HCT116 (cell line): ENCODE data around the gene SIPA1L3. TPM values are rescaled to one million over a fixed set of nuclear protein-coding genes. Genes with fewer than 3 reads are reported as not detected.

ENCODE experiments used
- ATAC-seq: fragments of 200-7000 bp; cut with Tn5 transposase; 2 replicates; pipeline ENCODE4 v1.9.1; 2020; ENCODE audit warnings: mild to moderate bottlenecking, moderate library complexity
- BruUV-seq: library from RNA; stranded (reverse); fragments of 400-500 nt; replicated peaks from 2 replicates; lab custom pipeline; 2021; lab: Mats Ljungman, UMichigan
- CTCF ChIA-PET: fragments of 300-600 bp; sonication (Branson Sonifier 250); formaldehyde crosslinking; loops from one replicate; lab custom pipeline; 2021; ENCODE audit warnings: antibody characterized with exemption; lab: Charles Lee
- POLR2A ChIA-PET: fragments of 300-600, 350-600 bp; sonication (Branson Sonifier 250); formaldehyde crosslinking; loops from one replicate; lab custom pipeline; 2021; ENCODE audit warnings: antibody characterized with exemption; lab: Charles Lee
- RAD21 ChIA-PET, 2 experiments: fragments of 300-600 bp; sonication (Branson Sonifier 250); formaldehyde crosslinking; loops; one replicate each; lab custom pipeline; 2023; ENCODE audit warnings: low total read pairs in 2 of 2; ENCODE audit not compliant: uncharacterized antibody in 2 of 2, unreplicated experiment in 2 of 2, low non-redundant PET in 1 of 2; lab: Charles Lee
- DNase-seq: peaks from one replicate; pipeline ENCODE4 v3.0.0-alpha.2; 2010; ENCODE audit warnings: low read depth, low spot score
- H2AFZ ChIP-seq: fragments of 200-600 bp; shearing (Covaris generic), sonication (generic); 2 replicates; pipeline ENCODE4 v1.6.1; 2017; ENCODE audit warnings: low read depth, mixed run types, mixed read lengths, antibody characterized with exemption, low read length; ENCODE audit not compliant: poor library complexity, severe bottlenecking
- H3K27ac ChIP-seq: 2 replicates; pipeline ENCODE4 v1.5.1; 2012; ENCODE audit warnings: low read depth, low read length
- H3K27me3 ChIP-seq: fragments of 200-600 bp; sonication (generic); 2 replicates; pipeline ENCODE4 v1.6.1; 2016; ENCODE audit warnings: mixed run types, low read length, mixed read lengths; ENCODE audit not compliant: insufficient read depth
- H3K36me3 ChIP-seq, 2 experiments: fragments of 200-500 bp in 1 of 2; fragments of 200-600 bp in 1 of 2; sonication (Bioruptor generic) in 1 of 2; sonication (generic) in 1 of 2; 2 replicates each; pipeline versions ENCODE4 v1.5.1 to v1.6.1; 2014 to 2016; ENCODE audit warnings: low read length in 2 of 2, inconsistent platforms in 1 of 2, mixed read lengths in 1 of 2, mixed run types in 1 of 2; ENCODE audit not compliant: insufficient read depth in 2 of 2, control insufficient read depth in 1 of 2
- H3K4me1 ChIP-seq, 2 experiments: fragments of 200-600 bp in 1 of 2; sonication (generic) in 1 of 2; 2 replicates each; pipeline versions ENCODE4 v1.5.1 to v1.6.1; 2012 to 2017; ENCODE audit warnings: low read length in 2 of 2, inconsistent platforms in 1 of 2, mild to moderate bottlenecking in 1 of 2, mixed read lengths in 1 of 2, mixed run types in 1 of 2, moderate library complexity in 1 of 2; ENCODE audit not compliant: insufficient read depth in 2 of 2, control insufficient read depth in 1 of 2
- H3K4me2 ChIP-seq: fragments of 200-600 bp; sonication (generic); 2 replicates; pipeline ENCODE4 v1.6.1; 2017; ENCODE audit warnings: mixed run types, low read length, mixed read lengths
- H3K4me3 ChIP-seq, 2 experiments: fragments of 200-600 bp in 1 of 2; sonication (generic) in 1 of 2; replicated peaks in 1 of 2; 2 replicates each; pipeline ENCODE4 v1.5.1; 2011 to 2016; ENCODE audit warnings: low read length in 2 of 2, control low read depth in 1 of 2, low read depth in 1 of 2, mild to moderate bottlenecking in 1 of 2, mixed read lengths in 1 of 2, mixed run types in 1 of 2
- H3K79me2 ChIP-seq: fragments of 200-600 bp; sonication (generic); 2 replicates; pipeline ENCODE4 v1.6.1; 2017; ENCODE audit warnings: mild to moderate bottlenecking, mixed run types, low read length, moderate library complexity, mixed read lengths; ENCODE audit not compliant: insufficient read depth
- H3K9ac ChIP-seq: fragments of 200-600 bp; sonication (generic); 2 replicates; pipeline ENCODE4 v1.6.1; 2016; ENCODE audit warnings: low read length, mixed read lengths
- H3K9me2 ChIP-seq: fragments of 200-600 bp; sonication (generic), shearing (Covaris generic); 2 replicates; pipeline ENCODE4 v1.6.1; 2017; ENCODE audit warnings: mixed run types, mild to moderate bottlenecking, moderate library complexity; ENCODE audit not compliant: insufficient read depth
- H3K9me3 ChIP-seq, 2 experiments: fragments of 200-500 bp in 1 of 2; fragments of 200-600 bp in 1 of 2; sonication (Bioruptor generic) in 1 of 2; sonication (generic) in 1 of 2; 2 replicates each; pipeline ENCODE4 v1.6.1; 2014 to 2017; ENCODE audit warnings: low read length in 2 of 2, mixed read lengths in 2 of 2, inconsistent platforms in 1 of 2, low read depth in 1 of 2, mild to moderate bottlenecking in 1 of 2, mixed run types in 1 of 2, moderate library complexity in 1 of 2; ENCODE audit not compliant: control insufficient read depth in 1 of 2, insufficient read depth in 1 of 2
- H4K20me1 ChIP-seq: fragments of 200-600 bp; sonication (generic), shearing (Covaris generic); 2 replicates; pipeline ENCODE4 v1.6.1; 2017; ENCODE audit warnings: mixed run types, mild to moderate bottlenecking, moderate library complexity; ENCODE audit not compliant: insufficient read depth
- CBX3 ChIP-seq: IDR thresholded peaks from 2 replicates; pipeline ENCODE4 v1.6.1; 2012; ENCODE audit warnings: low read depth
- CTCF ChIP-seq, 3 experiments: fragments of 200-600 bp in 1 of 3; sonication (generic) in 1 of 3; IDR thresholded peaks in 2 of 3; conservative IDR thresholded peaks in 1 of 3; 2 replicates each; pipeline ENCODE4 v1.5.1; 2012 to 2017; ENCODE audit warnings: low read depth in 2 of 3, low read length in 2 of 3, antibody characterized with exemption in 1 of 3, borderline replicate concordance in 1 of 3, control low read depth in 1 of 3, mild to moderate bottlenecking in 1 of 3, mixed read lengths in 1 of 3, mixed run types in 1 of 3, moderate library complexity in 1 of 3; ENCODE audit not compliant: insufficient read depth in 1 of 3
- EGR1 ChIP-seq: IDR thresholded peaks from 2 replicates; pipeline ENCODE4 v1.6.1; 2012; ENCODE audit warnings: low read depth
- ELF1 ChIP-seq: IDR thresholded peaks from 2 replicates; pipeline ENCODE4 v1.6.1; 2012; ENCODE audit warnings: low read depth, borderline replicate concordance
- EZH2 ChIP-seq: fragments of 200-600 bp; sonication (generic); IDR thresholded peaks from 2 replicates; pipeline ENCODE4 v1.6.1; 2017; ENCODE audit warnings: antibody characterized with exemption, mixed run types
- EZH2phosphoT487 ChIP-seq: fragments of 200-600 bp; IDR thresholded peaks from 2 replicates; pipeline ENCODE4 v1.6.1; 2018; ENCODE audit warnings: antibody characterized with exemption, borderline replicate concordance
- FOSL1 ChIP-seq: IDR thresholded peaks from 2 replicates; pipeline ENCODE4 v1.6.1; 2012; ENCODE audit warnings: low read depth
- MAX ChIP-seq: IDR thresholded peaks from 2 replicates; pipeline ENCODE4 v1.6.1; 2012
- POLR2A ChIP-seq: IDR thresholded peaks from 2 replicates; pipeline ENCODE4 v1.7.0; 2011; ENCODE audit warnings: borderline replicate concordance; ENCODE audit not compliant: insufficient read depth, insufficient read length; ENCODE audit errors: extremely low read depth
- POLR2AphosphoS5 ChIP-seq: IDR thresholded peaks from 2 replicates; pipeline ENCODE4 v1.6.1; 2011; ENCODE audit warnings: mild to moderate bottlenecking, low read depth, low read length, moderate library complexity
- SIN3A ChIP-seq: IDR thresholded peaks from 2 replicates; pipeline ENCODE4 v1.6.1; 2012; ENCODE audit warnings: low read depth
- SP1 ChIP-seq: IDR thresholded peaks from 2 replicates; pipeline ENCODE4 v1.6.1; 2012; ENCODE audit warnings: low read depth
- SRF ChIP-seq: IDR thresholded peaks from 2 replicates; pipeline ENCODE4 v1.6.1; 2012; ENCODE audit warnings: low read depth
- TCF7L2 ChIP-seq: IDR thresholded peaks from 2 replicates; pipeline ENCODE4 v1.7.0; 2011; ENCODE audit warnings: borderline replicate concordance, inconsistent platforms; ENCODE audit not compliant: insufficient read depth, insufficient read length; ENCODE audit errors: extremely low read depth
- YY1 ChIP-seq: IDR thresholded peaks from 2 replicates; pipeline ENCODE4 v1.6.1; 2011; ENCODE audit warnings: low read length, low read depth, moderate library complexity, mild to moderate bottlenecking; ENCODE audit not compliant: insufficient replicate concordance; ENCODE audit errors: extremely low read depth
- ZBTB33 ChIP-seq: IDR thresholded peaks from 2 replicates; pipeline ENCODE4 v1.6.1; 2011; ENCODE audit warnings: mild to moderate bottlenecking, low read length, moderate library complexity; ENCODE audit not compliant: insufficient replicate concordance; ENCODE audit errors: extremely low read depth
- ZFX ChIP-seq: fragments of 450-650 bp; IDR thresholded peaks from 2 replicates; pipeline ENCODE4 v1.6.1; 2017
- ZNF274 ChIP-seq: fragments of 200-500 bp; sonication (Bioruptor generic); IDR thresholded peaks from 2 replicates; pipeline ENCODE4 v1.6.1; 2014; ENCODE audit warnings: mild to moderate bottlenecking, low read depth, low read length, inconsistent platforms
- intact Hi-C: fragments of 100-400 bp; cut with micrococcal nuclease; formaldehyde crosslinking; loops from 2 replicates; pipeline ENCODE4 v1.10.0; 2022
- total RNA-seq: library from RNA; stranded (reverse); gene quantifications from one replicate; pipeline ENCODE4 v1.2.1, GENCODE V29; 2021; ENCODE audit not compliant: unreplicated experiment

The SIPA1L3 gene
- total RNA-seq, 1 experiment from 2014 or later: 41.8 TPM

- TF ChIP-seq SP1: peak; percentile 92
- peak; percentile 62; the same call in 1 of the 2 replicates for TF ChIP-seq SIN3A
- TF ChIP-seq YY1: no peak
- TF ChIP-seq ZFX: peak; percentile 25; the same call in 1 of the 2 replicates
- peak; percentile 82 for TF ChIP-seq SRF
- peak; percentile 92 for TF ChIP-seq MAX
- TF ChIP-seq CTCF (IDR thresholded peaks at IDR 0.05 in 2 of 3, conservative IDR thresholded peaks at IDR 0.05 in 1 of 3; ENCODE audit: borderline replicate concordance in 1 of 3, insufficient read depth in 1 of 3, low read depth in 2 of 3, low read length in 2 of 3): no peak
- TF ChIP-seq POLR2A: no peak
- TF ChIP-seq EZH2: no peak
- peak; percentile 94 for TF ChIP-seq CBX3
- peak; percentile 61 for TF ChIP-seq TCF7L2
- peak; percentile 39; the same call in 1 of the 2 replicates for TF ChIP-seq EGR1
Observed at GRCh38 chr19:37997911-37998344, 90.9 kb downstream of the SIPA1L3 start (continued).

- TSS peak; percentile 43 for BruUV-seq
- CTCF ChIA-PET: interaction anchor here (2.0 kb wide), 1 partner anchor 97 kb away, joined by 7 read pairs; no protein-coding TSS in a partner anchor
- TF ChIP-seq SRF (no peak), CTCF (IDR thresholded peaks at IDR 0.05 in 2 of 3, conservative IDR thresholded peaks at IDR 0.05 in 1 of 3; ENCODE audit: borderline replicate concordance in 1 of 3, insufficient read depth in 1 of 3, low read depth in 2 of 3, low read length in 2 of 3) (no peak), MAX (no peak), FOSL1 (no peak), POLR2AphosphoS5 (no peak), ZNF274 (no peak), CBX3 (no peak), ZBTB33 (no peak), EZH2phosphoT487 (no peak), EZH2 (no peak), ELF1 (no peak)
Observed at GRCh38 chr19:37998801-37999308, 91.8 kb downstream of the SIPA1L3 start.

More at GRCh38 chr19:37998801-37999308, 91.8 kb downstream of the SIPA1L3 start:
- ATAC-seq (peak; percentile 2; the same call in 1 of the 2 replicates), DNase-seq (no peak)
- RAD21 ChIA-PET: no interaction called here
- intact Hi-C loops: no loop called here
- peak overlapping the region; percentile 93 for H3K27ac ChIP-seq
- H3K27me3 ChIP-seq: no peaks in the 10 kb centered on the region
- peaks cover 63% of the 10 kb centered on the region for H3K79me2 ChIP-seq
- peak overlapping the region; percentile 75 for H3K4me2 ChIP-seq
- no peak overlapping the region for H2AFZ ChIP-seq
- H3K9me2 ChIP-seq: no peaks in the 10 kb centered on the region
- H3K4me3 ChIP-seq: peak overlapping the region; percentile 1 to 41
- H3K36me3 ChIP-seq: no peaks in the 10 kb centered on the region
- peak overlapping the region; percentile 68 for H3K9ac ChIP-seq
- peaks cover 62 to 85% of the 10 kb centered on the region in 2 experiments for H3K4me1 ChIP-seq
- POLR2A ChIA-PET: interaction anchor here (0.8 to 2.2 kb wide), 4 partner anchors 15 to 96 kb away, joined by 3 to 6 read pairs (median 4); partner anchors contain the start of genes SIPA1L3 and WDR87
- no peaks in the 10 kb centered on the region for H4K20me1 ChIP-seq
- H3K9me3 ChIP-seq: no peaks in the 10 kb centered on the region
